Activated naive CD4-positive, alpha-beta T cell treated with anti-CD3 and anti-CD28 coated beads for 36 hours (primary cell): ENCODE measurements around the gene DUSP7. TPM values are rescaled to one million over a fixed set of nuclear protein-coding genes. Genes with fewer than 3 reads are reported as not detected.

Experiments used
- CTCF ChIA-PET: fragments of 350-600 bp; sonication (Branson Sonifier 250); formaldehyde crosslinking; loops from one replicate; lab custom pipeline; 2021; ENCODE audit warnings: antibody characterized with exemption; lab: Charles Lee
- DNase-seq: peaks from one replicate; pipeline ENCODE4 v3.0.0-alpha.2; 2020
- H3K27ac Mint-ChIP-seq: one replicate; pipeline ENCODE4 v1.8.0; 2021; ENCODE audit warnings: mild to moderate bottlenecking, mixed read lengths
- H3K27me3 Mint-ChIP-seq: one replicate; pipeline ENCODE4 v1.8.0; 2021; ENCODE audit warnings: low read depth, mixed read lengths
- H3K36me3 Mint-ChIP-seq: one replicate; pipeline ENCODE4 v1.8.0; 2021; ENCODE audit warnings: low read depth, mixed read lengths
- H3K4me1 Mint-ChIP-seq: one replicate; pipeline ENCODE4 v1.8.0; 2021; ENCODE audit warnings: low read depth, mixed read lengths
- H3K4me3 Mint-ChIP-seq: one replicate; pipeline ENCODE4 v1.8.0; 2021; ENCODE audit warnings: mild to moderate bottlenecking, moderate library complexity, mixed read lengths
- H3K9me3 Mint-ChIP-seq: one replicate; pipeline ENCODE4 v1.8.0; 2021; ENCODE audit warnings: mixed read lengths
- intact Hi-C: fragments of 100-400 bp; cut with micrococcal nuclease; formaldehyde crosslinking; loops from one replicate; pipeline ENCODE4 v1.15.1; 2023
- total RNA-seq, 2 experiments: library from RNA; stranded (reverse); gene quantifications; one replicate each; pipeline ENCODE4 v1.2.3, GENCODE V29; 2021

Gene DUSP7
- total RNA-seq, 2 experiments from 2014 or later: 8.2 to 9.1 TPM

DNA sequence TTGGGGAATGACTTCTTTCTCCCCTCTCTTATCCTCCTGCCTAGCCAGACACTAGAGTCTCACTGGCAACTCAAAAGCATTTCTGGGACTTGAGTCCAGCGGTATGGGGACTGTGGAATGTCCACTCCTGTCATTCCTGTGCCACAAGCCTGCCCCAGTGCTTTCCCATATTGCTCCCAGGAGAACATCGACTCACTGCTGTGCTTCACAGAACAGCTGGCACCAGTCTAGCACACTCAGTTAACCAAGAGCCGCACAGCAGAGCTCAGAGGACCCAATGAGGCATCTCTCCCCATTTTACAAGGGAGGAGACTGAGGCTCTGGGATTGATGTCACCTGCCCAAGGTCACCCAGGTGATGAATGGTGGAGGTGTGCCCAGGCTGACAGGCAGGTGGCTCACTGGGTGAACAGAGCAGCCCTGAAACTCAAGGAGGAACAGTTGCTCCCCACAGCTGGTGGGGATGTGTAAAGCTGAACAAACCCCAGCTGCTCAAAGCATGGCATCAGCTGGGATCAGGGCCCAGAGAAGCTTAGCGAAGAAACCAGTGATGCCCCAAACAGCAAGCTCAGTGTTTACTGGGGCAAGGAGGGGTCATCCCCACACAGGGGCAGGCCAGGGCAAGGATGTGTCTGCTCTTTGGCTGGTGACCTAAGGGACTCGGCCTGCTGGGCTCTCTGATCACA lies 35.4 kb upstream of the DUSP7 start:
- CTCF ChIA-PET: interaction anchor here (1.4 kb wide), 1 partner anchor 30 kb away, joined by 3 read pairs; no protein-coding TSS in a partner anchor
- no peaks in the 10 kb centered on the region for H3K27me3 Mint-ChIP-seq
- no peak for DNase-seq
- peaks cover 5% of the 10 kb centered on the region for H3K36me3 Mint-ChIP-seq
- no peak overlapping the region for H3K27ac Mint-ChIP-seq
- H3K4me1 Mint-ChIP-seq: peaks cover 11% of the 10 kb centered on the region
- no peak overlapping the region for H3K4me3 Mint-ChIP-seq
- intact Hi-C loops: no loop called here
- no peaks in the 10 kb centered on the region for H3K9me3 Mint-ChIP-seq

DNA sequence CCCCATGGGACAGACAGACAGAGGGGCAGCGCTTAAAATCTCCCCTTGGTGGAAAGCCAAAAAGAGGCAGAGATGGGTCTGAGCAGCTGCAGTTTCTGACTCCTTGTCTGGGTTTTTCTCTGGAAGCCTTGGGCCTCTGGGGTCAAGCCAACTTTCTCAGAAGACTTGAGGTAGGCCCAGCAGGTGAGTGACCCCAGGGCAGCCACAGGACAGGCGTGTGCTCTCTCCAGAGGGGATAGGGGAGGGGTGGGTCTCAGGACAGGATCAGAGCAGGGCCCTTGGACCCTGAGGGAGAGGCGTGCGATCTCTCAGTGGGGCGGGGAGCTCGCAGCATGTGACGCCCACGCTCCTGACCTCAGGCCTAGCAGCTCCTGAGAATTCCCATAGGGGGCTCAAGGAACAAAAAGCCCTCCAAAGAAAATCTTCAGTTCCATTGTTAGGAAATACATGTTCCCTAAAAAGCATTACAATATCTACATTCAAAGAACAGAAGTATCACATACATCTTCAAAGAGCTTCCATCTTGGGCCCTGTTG lies 34.6 kb upstream of the DUSP7 start:
- CTCF ChIA-PET: interaction anchor here (1.4 kb wide), 1 partner anchor 31 kb away, joined by 3 read pairs; no protein-coding TSS in a partner anchor
- Mint-ChIP-seq H3K9me3 (no peaks in the 10 kb centered on the region), H3K27ac (no peak overlapping the region), H3K4me3 (no peak overlapping the region), H3K36me3 (peaks cover 5% of the 10 kb centered on the region), H3K27me3 (no peaks in the 10 kb centered on the region), H3K4me1 (peaks cover 13% of the 10 kb centered on the region)
- intact Hi-C loops: no loop called here
- DNase-seq: no peak

DNA sequence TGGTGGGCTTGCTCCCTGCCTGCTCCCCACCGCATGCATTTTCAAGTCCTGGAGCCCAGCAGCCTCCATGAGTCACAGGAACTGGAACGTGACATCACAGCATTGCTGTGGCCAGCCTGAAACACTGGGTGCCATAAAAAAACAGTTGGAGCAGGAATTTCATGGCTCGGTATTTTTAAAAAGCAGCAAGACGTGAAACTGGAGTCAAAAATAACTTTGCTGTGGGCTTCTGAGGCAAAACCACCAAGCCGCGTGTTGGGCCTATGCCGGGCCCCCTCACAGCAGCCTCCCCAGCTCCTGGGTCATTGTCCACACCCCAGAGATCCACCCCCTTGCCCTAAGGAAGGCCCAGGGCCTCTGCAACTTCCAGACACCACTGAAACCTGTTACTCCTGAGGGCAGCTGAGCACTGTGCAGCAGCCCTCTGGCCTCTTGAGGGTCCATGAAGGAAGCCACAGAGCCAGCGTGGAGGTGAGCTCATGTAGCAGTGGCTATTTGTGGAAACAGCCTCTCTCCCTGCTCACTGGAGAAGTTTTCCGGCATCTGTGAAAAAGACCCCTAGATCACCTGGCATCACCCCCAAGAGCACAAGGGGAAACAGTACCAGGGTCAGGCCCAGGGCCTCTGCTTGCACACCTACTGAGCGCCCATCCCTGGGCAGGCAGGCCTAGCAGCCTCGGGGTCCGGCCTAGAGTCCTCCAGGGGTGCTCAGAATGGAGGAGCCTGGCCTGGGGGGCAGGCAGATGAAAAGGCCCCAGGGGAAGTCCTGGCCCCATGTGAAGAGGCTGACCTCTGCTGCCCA lies 34.0 kb upstream of the DUSP7 start:
- Mint-ChIP-seq H3K4me1 (peaks cover 16% of the 10 kb centered on the region), H3K9me3 (no peaks in the 10 kb centered on the region), H3K4me3 (no peak overlapping the region), H3K27me3 (no peaks in the 10 kb centered on the region), H3K36me3 (peaks cover 2% of the 10 kb centered on the region), H3K27ac (no peak overlapping the region)
- no peak for DNase-seq
- CTCF ChIA-PET: no interaction called here
- intact Hi-C loops: no loop called here

DNA sequence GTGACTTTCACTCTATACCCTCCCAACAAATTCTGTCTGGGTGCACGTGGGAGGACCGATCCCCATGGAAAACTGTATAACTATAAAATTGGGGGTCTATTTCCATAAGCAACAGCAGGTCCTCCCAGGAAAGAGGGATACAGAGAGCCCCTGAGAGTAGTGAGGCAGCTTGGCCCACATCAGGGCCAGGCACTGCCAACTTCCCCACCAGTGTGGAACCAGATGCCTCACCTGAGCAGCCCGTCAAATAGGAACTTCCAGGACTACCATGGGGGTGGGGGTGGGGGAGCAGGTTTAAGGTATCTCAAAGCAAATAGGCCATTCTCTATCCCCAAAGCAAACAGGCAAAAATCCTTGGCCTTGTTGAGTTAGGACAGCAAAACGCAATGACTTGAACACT lies 33.3 kb upstream of the DUSP7 start:
- no peaks in the 10 kb centered on the region for H3K9me3 Mint-ChIP-seq
- H3K4me3 Mint-ChIP-seq: no peak overlapping the region

DNA sequence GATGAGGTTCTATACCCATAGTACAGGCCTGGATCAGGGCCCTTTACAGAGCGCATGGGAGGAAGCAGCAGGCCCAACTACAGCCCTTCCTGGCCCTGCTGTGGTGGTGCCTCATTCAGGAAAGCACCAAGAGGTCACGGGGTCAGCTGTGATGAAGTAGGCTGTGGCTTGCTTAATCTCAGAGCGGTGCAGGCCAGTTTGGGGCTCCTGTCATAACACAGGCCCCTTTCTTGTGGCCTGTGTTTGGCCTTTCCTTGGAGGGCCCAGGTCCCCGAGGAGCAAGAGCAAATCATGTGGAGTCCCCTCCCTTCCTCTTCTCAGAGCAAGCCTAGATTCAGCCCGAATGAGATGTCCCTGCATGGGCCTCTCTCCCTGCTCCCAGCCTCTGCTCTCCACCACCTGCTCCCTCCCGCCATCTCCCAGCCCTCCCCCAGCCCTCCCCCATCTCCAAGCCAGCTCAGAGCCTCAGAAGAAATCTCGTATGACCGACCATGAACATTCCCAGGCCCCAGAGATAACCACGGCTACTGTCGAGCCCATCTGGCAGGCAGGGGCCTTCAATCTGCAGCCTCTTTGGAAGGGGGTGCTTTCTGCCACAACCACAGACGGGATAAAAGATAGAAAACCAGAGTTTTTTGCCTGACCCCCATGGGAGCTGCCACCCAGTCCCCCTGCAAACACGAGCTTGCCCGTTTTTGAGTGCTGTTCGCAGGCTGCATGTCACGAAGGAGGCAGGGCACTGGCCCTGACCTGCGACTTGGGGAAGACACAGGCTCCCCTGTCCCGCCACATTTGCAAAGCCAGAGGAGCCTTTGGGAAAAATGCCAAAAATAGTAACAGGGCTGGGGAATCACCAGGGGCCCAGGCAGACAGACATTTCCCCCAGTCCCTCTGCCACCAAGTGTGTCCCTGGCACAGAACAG lies 32.3 kb upstream of the DUSP7 start:
- H3K4me1 Mint-ChIP-seq: peaks cover 16% of the 10 kb centered on the region
- DNase-seq: no peak
- no peaks in the 10 kb centered on the region for H3K9me3 Mint-ChIP-seq
- CTCF ChIA-PET: no interaction called here
- peaks cover 2% of the 10 kb centered on the region for H3K36me3 Mint-ChIP-seq
- intact Hi-C loops: no loop called here
- H3K27ac Mint-ChIP-seq: no peak overlapping the region
- H3K4me3 Mint-ChIP-seq: no peak overlapping the region
- H3K27me3 Mint-ChIP-seq: no peaks in the 10 kb centered on the region

More for the DNA sequence above, 33.3 kb upstream of the DUSP7 start:
- CTCF ChIA-PET: no interaction called here
- peaks cover 2% of the 10 kb centered on the region for H3K36me3 Mint-ChIP-seq
- intact Hi-C loops: no loop called here
- H3K4me1 Mint-ChIP-seq: peaks cover 16% of the 10 kb centered on the region
- H3K27ac Mint-ChIP-seq: no peak overlapping the region
- DNase-seq: no peak
- no peaks in the 10 kb centered on the region for H3K27me3 Mint-ChIP-seq

DNA sequence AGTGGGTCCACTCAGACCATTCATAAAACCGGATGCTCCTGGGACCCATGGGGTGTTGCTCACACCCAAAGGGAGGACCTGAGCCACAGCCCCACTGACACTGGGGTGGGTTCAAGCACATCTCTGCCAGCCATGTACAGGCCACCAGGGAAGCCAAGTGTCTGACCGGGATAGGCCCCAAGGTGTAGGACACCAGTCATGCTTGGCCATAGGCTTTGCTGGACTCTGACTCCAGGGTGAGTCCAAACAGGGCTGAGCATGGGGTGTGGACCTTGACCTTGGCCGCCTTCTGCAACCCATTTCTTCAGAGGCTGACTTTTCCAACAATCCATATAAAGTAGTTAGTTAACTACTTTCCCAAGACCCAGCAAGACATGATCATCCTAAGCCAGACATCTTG lies 31.4 kb upstream of the DUSP7 start:
- Mint-ChIP-seq H3K27ac (peak overlapping the region; percentile 41), H3K4me1 (peaks cover 16% of the 10 kb centered on the region), H3K9me3 (no peaks in the 10 kb centered on the region), H3K27me3 (no peaks in the 10 kb centered on the region), H3K4me3 (no peak overlapping the region), H3K36me3 (no peaks in the 10 kb centered on the region)
- CTCF ChIA-PET: no interaction called here
- DNase-seq: no peak
- intact Hi-C loops: no loop called here

DNA sequence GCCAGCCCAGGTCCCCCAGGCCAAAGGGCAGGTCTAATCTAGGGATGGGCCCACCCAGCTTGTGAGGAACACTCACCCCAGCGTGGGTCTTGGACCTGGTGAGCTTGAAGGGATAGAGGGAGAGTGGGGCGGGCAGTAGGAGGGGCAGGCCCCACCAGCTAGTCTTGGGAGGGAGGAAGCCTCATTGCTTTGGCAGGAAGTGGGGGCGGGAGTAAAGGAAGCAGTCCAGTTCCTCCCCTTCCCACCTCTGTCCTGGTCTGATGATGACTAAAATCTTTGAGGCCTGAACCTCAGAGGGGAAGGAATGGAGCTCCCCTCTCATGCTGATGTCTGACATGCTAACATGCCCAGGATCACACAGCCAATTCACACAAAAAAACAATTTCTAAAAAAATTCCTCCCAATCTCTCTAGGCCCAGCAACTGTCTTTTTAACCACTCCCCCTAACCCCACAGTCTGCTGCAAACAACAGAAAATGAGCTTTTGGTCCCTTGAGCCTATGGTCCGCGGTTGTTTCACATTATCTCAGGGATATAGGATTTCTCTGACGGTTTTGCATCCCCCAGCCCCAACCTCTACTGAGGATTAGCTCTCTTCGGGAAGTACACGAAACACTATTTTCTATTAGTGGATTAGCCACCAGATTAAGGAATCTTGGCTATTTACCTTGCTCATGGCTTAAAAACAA lies 30.7 kb upstream of the DUSP7 start:
- peak; percentile 22 for DNase-seq
- Mint-ChIP-seq H3K4me3 (no peak overlapping the region), H3K36me3 (no peaks in the 10 kb centered on the region), H3K9me3 (no peaks in the 10 kb centered on the region), H3K4me1 (peaks cover 16% of the 10 kb centered on the region), H3K27ac (peak overlapping the region; percentile 28), H3K27me3 (no peaks in the 10 kb centered on the region)
- intact Hi-C loops: no loop called here
- CTCF ChIA-PET: no interaction called here

DNA sequence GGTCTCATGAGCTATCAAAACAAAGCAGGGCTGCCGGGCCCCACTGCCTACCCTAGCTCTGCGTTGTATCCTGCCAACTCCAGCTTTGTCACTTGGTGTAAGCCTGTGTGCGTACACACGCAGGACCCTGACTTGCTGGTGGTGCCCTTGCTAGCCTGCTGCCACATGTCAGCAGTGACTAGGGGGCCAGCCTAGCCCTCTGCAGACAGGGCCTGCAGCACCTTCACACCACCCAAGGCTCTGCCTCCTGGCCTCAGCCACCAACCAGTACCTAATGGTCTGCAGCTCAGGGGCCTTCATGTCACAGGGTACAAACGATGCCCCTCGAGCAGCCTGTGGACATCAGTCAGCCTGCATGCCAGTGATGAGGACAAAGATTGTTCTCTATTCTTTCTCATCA lies 30.1 kb upstream of the DUSP7 start:
- H3K36me3 Mint-ChIP-seq: no peaks in the 10 kb centered on the region

DNA sequence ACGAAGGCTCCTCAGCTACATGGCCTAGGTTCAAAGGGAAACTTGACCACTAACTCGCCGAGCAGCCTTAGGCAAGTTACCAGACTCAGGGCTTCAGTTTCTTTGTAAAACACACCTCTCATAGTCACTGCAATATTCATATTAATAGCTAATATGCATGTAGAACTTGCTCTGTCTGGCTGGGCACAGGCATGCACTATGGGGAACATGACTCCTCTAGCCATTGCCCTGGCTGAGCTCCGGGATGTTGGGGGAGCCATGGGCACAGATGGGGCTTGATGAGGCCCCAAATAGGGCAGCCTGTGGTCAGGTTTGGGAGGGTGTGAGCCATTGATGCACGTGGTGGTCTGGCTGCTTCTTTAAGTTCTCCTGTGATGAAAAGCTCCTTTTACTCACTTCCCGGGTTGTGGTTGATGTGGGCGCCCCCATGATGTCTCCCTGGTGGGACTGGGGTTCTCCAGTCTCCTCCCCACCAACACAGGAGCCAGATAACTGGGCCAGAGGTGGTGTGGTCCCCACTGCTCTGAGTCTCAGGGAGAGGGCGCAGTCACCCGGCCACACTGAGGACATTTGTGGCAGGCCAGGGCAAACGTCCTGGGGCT lies 29.4 kb upstream of the DUSP7 start:
- H3K36me3 Mint-ChIP-seq: no peaks in the 10 kb centered on the region
- H3K27me3 Mint-ChIP-seq: no peaks in the 10 kb centered on the region
- CTCF ChIA-PET: interaction anchor here (0.5 kb wide), 1 partner anchor 241 kb away, joined by 3 read pairs; no protein-coding TSS in a partner anchor
- intact Hi-C loops: no loop called here
- no peaks in the 10 kb centered on the region for H3K9me3 Mint-ChIP-seq
- peaks cover 16% of the 10 kb centered on the region for H3K4me1 Mint-ChIP-seq
- H3K4me3 Mint-ChIP-seq: no peak overlapping the region
- H3K27ac Mint-ChIP-seq: no peak overlapping the region
- no peak for DNase-seq

More for the DNA sequence above, 30.1 kb upstream of the DUSP7 start:
- Mint-ChIP-seq H3K4me1 (peaks cover 16% of the 10 kb centered on the region), H3K27me3 (no peaks in the 10 kb centered on the region), H3K9me3 (no peaks in the 10 kb centered on the region), H3K27ac (no peak overlapping the region), H3K4me3 (no peak overlapping the region)
- intact Hi-C loops: no loop called here
- CTCF ChIA-PET: interaction anchor here (0.5 kb wide), 1 partner anchor 241 kb away, joined by 3 read pairs; no protein-coding TSS in a partner anchor
- no peak for DNase-seq

DNA sequence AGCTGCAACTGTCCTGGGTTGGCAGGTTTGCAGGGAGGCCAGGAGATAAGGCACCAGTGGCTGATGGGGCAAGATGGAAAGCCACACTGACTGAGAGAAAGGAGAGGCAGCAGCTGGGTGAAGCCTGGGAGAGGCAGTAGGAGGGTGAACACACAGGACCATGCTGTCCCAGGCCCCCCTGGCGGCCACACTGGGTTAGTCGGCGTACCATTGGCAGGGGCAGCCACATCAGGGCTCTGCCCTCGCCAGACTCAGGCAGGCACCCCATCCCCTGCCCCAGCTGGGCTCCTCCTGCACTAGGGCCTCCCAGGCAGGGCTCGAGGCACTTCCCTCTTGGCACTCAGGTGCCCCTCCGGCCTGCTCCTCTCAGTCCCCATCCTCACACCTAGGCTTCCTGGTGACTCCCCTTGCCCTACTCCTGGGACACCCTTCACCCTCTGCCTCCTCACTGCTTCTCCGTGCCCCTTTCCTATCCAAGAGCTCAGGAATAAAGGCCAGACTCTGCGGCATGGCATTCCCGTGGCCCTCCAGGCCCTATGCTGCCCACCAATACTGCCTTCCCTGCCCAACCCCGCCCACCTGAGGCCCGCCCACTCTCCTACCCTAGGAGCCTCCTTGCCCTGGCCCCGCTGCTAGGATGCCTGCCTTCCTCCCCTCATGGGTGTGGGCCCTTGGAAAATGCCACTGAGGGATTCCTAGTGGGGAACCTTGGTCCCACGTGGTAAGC lies 28.7 kb upstream of the DUSP7 start:
- Mint-ChIP-seq H3K36me3 (no peaks in the 10 kb centered on the region), H3K27ac (no peak overlapping the region), H3K27me3 (no peaks in the 10 kb centered on the region), H3K9me3 (no peaks in the 10 kb centered on the region), H3K4me1 (peaks cover 16% of the 10 kb centered on the region), H3K4me3 (no peak overlapping the region)
- intact Hi-C loops: no loop called here
- DNase-seq: no peak
- CTCF ChIA-PET: interaction anchor here (1.0 kb wide), 1 partner anchor 38 kb away, joined by 3 read pairs; no protein-coding TSS in a partner anchor
